Rectal smooth muscle tissue (tissue), 1 donor: ENCODE measurements around the gene PSMD10.

Source experiments
- H3K27ac ChIP-seq: one replicate; pipeline ENCODE4 v1.7.0; 2013; ENCODE audit warnings: low read depth, low read length, inconsistent platforms
- H3K27me3 ChIP-seq: one replicate; pipeline ENCODE4 v1.7.0; 2013; ENCODE audit warnings: low read length; ENCODE audit not compliant: control insufficient read depth, insufficient read depth
- H3K36me3 ChIP-seq: one replicate; pipeline ENCODE4 v1.7.0; 2013; ENCODE audit warnings: low read length; ENCODE audit not compliant: control insufficient read depth, insufficient read depth
- H3K4me1 ChIP-seq: one replicate; pipeline ENCODE4 v1.7.0; 2013; ENCODE audit warnings: low read length; ENCODE audit not compliant: control insufficient read depth, insufficient read depth
- H3K4me3 ChIP-seq: one replicate; pipeline ENCODE4 v1.7.0; 2013; ENCODE audit warnings: low read length
- H3K9ac ChIP-seq: one replicate; pipeline ENCODE4 v1.7.0; 2013; ENCODE audit warnings: low read length

Gene PSMD10

DNA sequence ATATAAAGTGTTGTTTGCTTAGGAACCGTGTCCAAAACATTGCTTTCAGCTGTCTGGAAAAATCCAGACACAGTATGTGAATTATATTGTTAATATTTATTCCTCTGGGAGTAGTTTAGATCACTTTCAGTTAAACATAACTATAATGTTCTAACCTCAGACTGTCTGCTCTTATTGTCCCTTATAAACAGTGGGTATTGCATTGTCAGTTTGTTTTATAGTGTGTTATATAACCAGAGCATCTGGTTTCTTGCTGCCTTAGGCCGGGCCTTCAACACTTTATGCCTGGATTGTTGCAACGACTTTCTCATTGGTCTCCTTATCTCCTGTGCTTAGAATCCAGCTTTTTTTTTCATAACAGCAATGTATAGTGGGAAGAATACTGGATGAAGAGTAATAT lies 26.6 kb upstream of the PSMD10 start:
- Histone ChIP-seq H3K4me1 (peaks cover 3% of the 10 kb centered on the region), H3K36me3 (no peaks in the 10 kb centered on the region), H3K27ac (no peak overlapping the region), H3K9ac (no peak overlapping the region), H3K4me3 (no peak overlapping the region), H3K27me3 (no peaks in the 10 kb centered on the region)

DNA sequence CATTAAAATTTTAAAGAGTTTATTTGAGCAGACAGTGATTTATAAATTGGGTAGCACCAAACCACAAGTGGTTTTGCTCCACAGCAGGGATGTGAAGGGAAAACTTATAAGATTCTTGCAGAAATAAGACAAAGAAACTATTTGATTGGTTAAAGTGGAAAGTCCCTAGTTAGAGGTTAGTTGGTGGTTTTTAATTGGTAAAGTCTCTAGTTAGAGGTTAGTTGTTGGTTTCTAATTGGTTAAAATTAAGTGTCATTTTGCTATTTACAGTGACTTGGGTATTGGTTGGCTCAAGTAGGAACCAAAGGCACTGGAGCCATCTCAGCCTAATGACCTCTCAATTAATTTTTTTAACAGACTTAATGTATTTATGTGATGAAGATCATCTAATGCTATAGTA lies 23.2 kb upstream of the PSMD10 start:
- Histone ChIP-seq H3K36me3 (no peaks in the 10 kb centered on the region), H3K4me1 (peaks cover 3% of the 10 kb centered on the region), H3K9ac (no peak overlapping the region), H3K4me3 (no peak overlapping the region), H3K27me3 (no peaks in the 10 kb centered on the region), H3K27ac (no peak overlapping the region)

DNA sequence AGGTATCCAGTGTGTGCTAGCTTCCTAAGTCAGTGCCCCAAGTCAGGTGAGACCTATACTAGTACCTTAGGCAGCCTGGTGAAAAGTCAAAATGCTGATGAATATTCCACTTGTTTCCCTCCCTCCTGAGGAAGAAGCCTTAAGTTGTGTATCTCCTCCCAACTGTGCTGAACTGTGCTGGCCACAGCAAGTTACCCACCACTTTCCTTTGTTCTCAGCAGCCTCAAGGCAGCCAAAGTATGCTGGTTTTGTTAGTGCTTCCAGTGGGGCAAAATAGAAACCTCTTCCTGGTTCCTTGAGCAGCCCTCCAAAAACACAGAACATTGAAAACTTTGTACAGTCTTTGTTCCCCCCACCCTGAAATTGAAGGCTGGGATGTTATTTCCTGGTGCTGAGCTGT lies 14.1 kb upstream of the PSMD10 start:
- no peaks in the 10 kb centered on the region for H3K36me3 ChIP-seq
- no peaks in the 10 kb centered on the region for H3K27me3 ChIP-seq
- H3K4me3 ChIP-seq = no peak overlapping the region
- no peaks in the 10 kb centered on the region for H3K4me1 ChIP-seq
- H3K27ac ChIP-seq = no peak overlapping the region
- no peak overlapping the region for H3K9ac ChIP-seq

DNA sequence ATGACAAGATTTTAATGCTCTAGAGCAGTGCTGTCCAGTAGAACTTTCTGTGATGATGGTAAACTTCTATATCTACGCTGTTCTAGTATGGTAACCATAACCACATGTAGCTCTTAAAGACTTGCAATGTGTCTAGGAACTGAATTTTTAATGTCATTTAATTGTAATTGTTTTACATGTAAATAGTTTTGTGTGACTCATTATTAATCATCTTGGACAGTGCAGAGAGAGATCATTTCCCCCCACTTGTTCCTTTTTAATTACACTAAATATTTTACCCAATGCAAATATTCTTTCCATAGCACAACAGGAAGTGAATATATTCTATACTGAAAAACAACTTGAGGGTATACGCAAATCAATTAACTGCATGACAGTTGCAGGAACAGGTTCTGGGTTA lies 6.0 kb upstream of the PSMD10 start:
- Histone ChIP-seq H3K4me3 (no peak overlapping the region), H3K4me1 (no peaks in the 10 kb centered on the region), H3K36me3 (no peaks in the 10 kb centered on the region), H3K9ac (no peak overlapping the region), H3K27me3 (no peaks in the 10 kb centered on the region), H3K27ac (no peak overlapping the region)

DNA sequence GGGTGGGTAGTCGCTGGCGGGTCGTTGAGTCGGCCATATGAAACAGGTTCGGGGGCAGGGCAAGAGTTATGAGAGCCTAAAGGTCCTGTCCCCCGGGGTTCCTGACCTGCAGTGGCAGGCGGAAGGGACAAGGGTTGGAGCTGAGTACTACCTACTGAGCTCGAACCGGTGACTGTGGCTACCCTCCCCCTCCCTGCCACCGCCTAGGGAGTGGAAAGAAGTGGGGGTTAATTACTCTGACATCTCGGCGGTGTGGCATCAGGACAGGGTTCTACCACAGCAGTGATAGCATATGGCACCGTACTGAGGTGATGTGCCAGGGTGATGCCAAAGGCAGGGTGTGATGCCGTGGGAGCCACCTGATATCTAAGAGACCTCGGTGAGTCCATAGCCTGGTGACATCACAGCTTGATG lies 543 bp upstream of the PSMD10 start:
- Histone ChIP-seq H3K27me3 (no peaks in the 10 kb centered on the region), H3K36me3 (no peaks in the 10 kb centered on the region), H3K4me1 (no peaks in the 10 kb centered on the region), H3K4me3 (peak overlapping the region; percentile 77), H3K27ac (no peak overlapping the region), H3K9ac (no peak overlapping the region)

DNA sequence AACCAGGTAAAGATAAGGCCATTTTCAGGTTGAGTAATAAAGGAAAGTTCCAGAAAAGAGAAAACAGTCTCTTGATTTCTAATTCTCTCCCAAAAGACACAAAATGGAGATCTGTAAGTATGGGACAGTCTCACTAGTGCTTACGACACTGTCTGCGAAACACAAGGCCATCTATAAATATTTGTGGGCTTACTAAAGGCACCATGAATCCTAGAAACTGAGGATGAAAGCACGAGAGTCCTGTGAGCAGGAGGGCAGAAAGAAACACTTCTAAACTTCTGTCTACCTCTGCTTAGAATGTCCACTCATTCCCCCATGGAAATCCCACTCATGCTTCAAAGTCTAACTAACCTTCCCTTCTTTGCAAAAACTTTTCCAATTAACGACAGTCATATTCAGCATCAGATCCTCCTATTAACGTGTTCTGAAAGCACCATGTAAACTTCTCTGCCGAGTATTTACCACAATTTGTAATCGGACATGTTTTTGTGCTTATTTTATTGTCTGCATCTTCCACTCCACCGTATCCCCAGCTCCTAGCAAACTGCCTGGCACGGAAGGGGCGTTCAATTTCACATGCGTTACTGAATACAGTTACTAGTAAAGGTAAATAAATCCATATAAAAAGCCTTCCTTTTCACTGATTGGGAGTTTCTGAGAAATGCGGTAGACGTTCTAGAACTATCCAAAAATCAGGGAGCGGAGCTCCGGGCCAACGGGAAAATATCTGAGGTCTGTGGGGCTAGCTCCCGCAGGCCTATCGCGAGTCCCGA lies 665 bp downstream of the PSMD10 start:
- Histone ChIP-seq H3K4me1 (no peaks in the 10 kb centered on the region), H3K27ac (peak overlapping the region; percentile 80), H3K36me3 (no peaks in the 10 kb centered on the region), H3K9ac (no peak overlapping the region), H3K4me3 (peak overlapping the region; percentile 71), H3K27me3 (no peaks in the 10 kb centered on the region)

DNA sequence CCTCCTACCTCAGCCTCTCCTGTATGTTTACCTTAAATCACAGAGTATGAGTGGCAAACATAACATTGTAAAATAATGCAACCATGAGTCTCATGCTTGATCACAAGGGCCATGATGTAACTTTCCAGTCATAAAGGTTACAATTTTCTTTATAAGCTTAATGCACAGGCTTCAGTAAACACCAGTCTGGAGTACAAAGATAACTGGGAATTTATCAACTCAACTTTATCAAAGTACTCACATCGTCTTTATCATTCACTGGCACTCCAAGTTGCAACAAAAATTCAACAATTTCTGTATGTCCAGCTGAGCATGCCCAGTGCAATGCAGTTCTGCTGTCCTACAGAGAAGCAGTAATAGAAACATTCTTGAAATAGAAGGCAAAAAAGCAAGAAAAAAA lies 2.8 kb downstream of the PSMD10 start:
- H3K9ac ChIP-seq = no peak overlapping the region
- no peaks in the 10 kb centered on the region for H3K4me1 ChIP-seq
- H3K27ac ChIP-seq = no peak overlapping the region
- no peaks in the 10 kb centered on the region for H3K36me3 ChIP-seq
- H3K27me3 ChIP-seq = no peaks in the 10 kb centered on the region
- H3K4me3 ChIP-seq = no peak overlapping the region

DNA sequence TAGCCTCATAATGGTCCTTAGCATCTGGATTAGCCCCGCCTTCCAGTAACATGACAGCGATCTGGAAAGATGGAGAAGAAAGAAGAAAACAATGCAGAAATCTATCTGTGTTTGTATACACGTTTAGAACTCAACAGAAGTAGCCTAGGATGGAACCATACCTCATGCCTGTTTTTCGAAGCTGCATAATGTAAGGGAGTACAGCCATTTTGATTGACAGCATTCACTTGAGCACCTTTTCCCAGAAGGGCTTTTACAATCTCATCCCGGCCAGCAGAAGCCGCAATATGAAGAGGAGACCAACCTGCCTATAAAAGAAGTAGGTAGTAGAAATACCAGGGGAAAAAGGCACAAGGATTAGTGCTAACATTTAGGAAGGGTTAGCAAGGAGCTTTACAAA lies 3.5 kb downstream of the PSMD10 start:
- Histone ChIP-seq H3K9ac (no peak overlapping the region), H3K4me3 (no peak overlapping the region), H3K27ac (no peak overlapping the region), H3K27me3 (no peaks in the 10 kb centered on the region), H3K4me1 (no peaks in the 10 kb centered on the region), H3K36me3 (no peaks in the 10 kb centered on the region)

DNA sequence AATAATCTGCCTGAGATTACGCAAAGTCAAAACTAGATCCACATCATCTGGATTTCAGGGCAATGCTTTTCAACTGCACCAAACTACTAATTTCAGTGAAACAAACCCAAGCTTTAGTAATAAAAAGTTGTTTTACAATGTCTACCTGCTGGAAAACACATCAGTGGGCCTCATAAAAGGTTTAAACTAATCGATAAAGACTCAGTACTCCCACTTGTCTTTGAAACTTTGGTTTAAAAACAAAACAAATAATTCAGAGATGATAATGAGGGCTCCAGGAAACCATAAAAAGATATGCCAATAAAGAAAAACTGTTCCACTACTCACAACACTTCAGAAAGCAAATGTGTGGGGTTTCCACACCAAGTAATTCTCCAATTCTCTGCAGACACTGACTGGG lies 10.2 kb downstream of the PSMD10 start:
- no peak overlapping the region for H3K27ac ChIP-seq
- no peaks in the 10 kb centered on the region for H3K36me3 ChIP-seq
- H3K4me3 ChIP-seq = no peak overlapping the region
- no peaks in the 10 kb centered on the region for H3K27me3 ChIP-seq
- no peaks in the 10 kb centered on the region for H3K4me1 ChIP-seq
- no peak overlapping the region for H3K9ac ChIP-seq

DNA sequence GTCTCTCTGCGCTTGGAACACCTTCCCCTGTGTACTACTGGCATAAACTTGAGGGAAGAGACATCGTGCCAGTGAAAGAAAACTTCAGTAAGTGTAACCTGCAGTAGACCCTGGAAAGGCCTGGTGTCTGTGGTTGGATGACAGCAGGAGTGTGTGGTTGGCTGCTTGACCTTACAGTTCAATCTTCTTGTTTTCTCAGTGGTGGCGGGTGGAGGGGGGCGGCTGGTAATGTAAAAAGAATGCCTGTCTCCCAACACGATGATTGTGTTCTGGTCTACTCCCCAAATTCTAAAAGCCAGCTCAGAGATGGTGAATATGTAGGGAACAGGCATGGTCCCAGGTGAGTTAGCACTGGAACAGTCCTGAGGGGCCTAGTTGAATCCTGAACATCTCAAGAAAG lies 18.6 kb downstream of the PSMD10 start:
- Histone ChIP-seq H3K36me3 (no peaks in the 10 kb centered on the region), H3K9ac (no peak overlapping the region), H3K27ac (no peak overlapping the region), H3K27me3 (no peaks in the 10 kb centered on the region), H3K4me1 (no peaks in the 10 kb centered on the region), H3K4me3 (no peak overlapping the region)

DNA sequence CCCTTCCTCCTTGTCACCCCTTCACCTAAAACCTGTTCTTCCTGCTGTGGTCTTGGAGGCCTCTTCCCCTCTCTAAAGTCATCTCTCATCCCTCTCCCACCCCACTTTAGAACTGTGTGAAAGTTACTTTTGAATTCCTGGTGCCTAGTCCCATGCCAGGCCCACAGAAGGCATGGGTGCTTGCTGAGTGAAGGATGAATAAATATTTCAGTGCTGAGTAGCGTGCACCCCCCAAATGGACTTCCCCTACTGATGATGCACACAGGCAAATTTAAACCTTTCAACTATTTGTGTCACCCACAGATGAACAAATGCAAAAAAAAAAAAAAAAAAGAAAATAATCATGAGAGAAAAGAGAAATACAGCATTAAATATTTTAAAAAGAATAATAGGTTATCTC lies 19.8 kb downstream of the PSMD10 start:
- peaks cover 2% of the 10 kb centered on the region for H3K27me3 ChIP-seq
- H3K9ac ChIP-seq = no peak overlapping the region
- no peaks in the 10 kb centered on the region for H3K4me1 ChIP-seq
- no peak overlapping the region for H3K27ac ChIP-seq
- H3K4me3 ChIP-seq = no peak overlapping the region
- no peaks in the 10 kb centered on the region for H3K36me3 ChIP-seq

DNA sequence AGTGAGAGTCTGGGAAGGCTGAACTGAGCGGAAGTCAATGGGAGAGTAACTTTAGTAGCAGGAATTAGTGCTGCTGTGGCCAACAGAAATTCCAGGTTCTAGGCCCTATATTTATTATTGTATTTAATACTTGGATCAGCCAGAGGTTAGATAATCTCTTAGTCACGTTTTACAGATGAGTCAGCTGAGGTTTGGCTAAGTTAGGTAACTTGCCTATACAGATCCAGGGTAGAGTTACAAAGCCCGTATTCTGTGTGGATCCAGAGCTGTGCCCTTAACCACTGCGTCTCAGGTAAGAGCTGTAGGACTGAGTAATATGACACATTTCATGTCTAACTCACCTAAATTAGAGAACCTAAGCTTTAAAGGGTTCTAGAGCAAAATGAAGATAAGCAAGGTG lies 20.5 kb downstream of the PSMD10 start:
- Histone ChIP-seq H3K27ac (no peak overlapping the region), H3K27me3 (peaks cover 2% of the 10 kb centered on the region)

DNA sequence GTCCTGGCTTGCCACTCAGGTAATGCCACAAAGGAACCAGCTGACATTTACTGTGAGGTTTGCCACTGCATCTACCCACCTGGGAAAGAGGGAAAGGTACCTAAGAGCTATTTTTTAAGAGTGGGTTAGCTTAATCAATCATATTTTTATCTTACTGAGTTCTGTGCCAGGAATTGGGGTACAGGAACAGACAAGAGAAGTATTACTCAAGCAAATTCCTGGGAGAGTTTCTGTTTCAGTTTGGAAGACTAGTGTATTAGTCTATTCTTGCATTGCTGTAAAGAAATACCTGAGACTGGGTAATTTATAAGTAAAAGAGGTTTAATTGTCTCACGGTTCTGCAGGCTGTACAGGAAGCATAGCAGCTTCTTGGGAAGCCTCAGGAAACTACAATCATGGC lies 23.2 kb downstream of the PSMD10 start:
- no peak overlapping the region for H3K9ac ChIP-seq
- no peak overlapping the region for H3K27ac ChIP-seq
- no peak overlapping the region for H3K4me3 ChIP-seq
- H3K27me3 ChIP-seq = peaks cover 2% of the 10 kb centered on the region
- no peaks in the 10 kb centered on the region for H3K4me1 ChIP-seq
- H3K36me3 ChIP-seq = no peaks in the 10 kb centered on the region

More for the DNA sequence above, 20.5 kb downstream of the PSMD10 start:
- Histone ChIP-seq H3K9ac (no peak overlapping the region), H3K4me1 (no peaks in the 10 kb centered on the region), H3K4me3 (no peak overlapping the region), H3K36me3 (no peaks in the 10 kb centered on the region)
